Type B pancreatic cell (in vitro differentiated cells): ENCODE results near the gene PTPRM. TPM values are rescaled to one million over a fixed set of nuclear protein-coding genes. Genes with fewer than 3 reads are reported as not detected.

ENCODE experiments used
- DNase-seq: peaks from one replicate; pipeline ENCODE4 v3.0.0; 2021; ENCODE audit warnings: mixed read lengths; ENCODE audit not compliant: unreplicated experiment; ENCODE audit errors: extremely low spot score
- H3K27ac Mint-ChIP-seq: 2 replicates; pipeline ENCODE4 v1.8.0; 2021; ENCODE audit warnings: mild to moderate bottlenecking, mixed read lengths
- H3K27me3 Mint-ChIP-seq: 2 replicates; pipeline ENCODE4 v1.8.0; 2021; ENCODE audit warnings: mixed read lengths
- H3K36me3 Mint-ChIP-seq: 2 replicates; pipeline ENCODE4 v1.8.0; 2021; ENCODE audit warnings: mixed read lengths
- H3K4me1 Mint-ChIP-seq: one replicate; pipeline ENCODE4 v1.8.0; 2021; ENCODE audit warnings: mixed read lengths; ENCODE audit not compliant: unreplicated experiment
- H3K4me3 Mint-ChIP-seq: 2 replicates; pipeline ENCODE4 v1.8.0; 2021; ENCODE audit warnings: mild to moderate bottlenecking, mixed read lengths
- H3K9me3 Mint-ChIP-seq: 2 replicates; pipeline ENCODE4 v1.8.0; 2021; ENCODE audit warnings: mixed read lengths
- total RNA-seq: library from RNA; stranded (reverse); gene quantifications from 2 replicates; pipeline ENCODE4 v1.2.1, GENCODE V29; 2021; ENCODE audit warnings: low replicate concordance
- TF ChIP-seq, protein P1 (sequence below): fragments of 200-600 bp; sonication (generic); conservative IDR thresholded peaks from 2 replicates; pipeline ENCODE4 v1.5.0; 2021; ENCODE audit warnings: antibody characterized with exemption, mild to moderate bottlenecking

PTPRM gene
- total RNA-seq, 1 donor from 2014 or later, result 18.6 TPM

DNA sequence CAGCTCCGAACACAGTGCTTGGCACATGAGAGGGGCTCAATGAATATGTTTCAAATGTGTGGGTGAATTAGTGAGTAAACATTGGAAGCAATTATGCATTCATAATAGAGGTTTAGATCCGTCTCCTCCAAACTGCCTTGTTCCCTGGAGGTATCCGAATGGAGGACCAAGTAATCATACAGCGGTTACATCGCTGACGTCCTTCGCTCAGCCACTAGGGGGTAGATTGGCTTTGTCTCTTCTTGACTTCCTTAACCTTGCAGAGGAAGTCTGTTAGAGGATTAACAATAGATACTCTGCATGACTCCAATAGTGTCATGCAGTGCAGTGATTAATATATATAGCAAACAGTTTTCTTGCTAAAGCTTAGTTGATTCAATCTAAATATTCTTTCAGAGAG, 517.0 kb downstream of the PTPRM start:
- no peak overlapping the region for H3K4me3 Mint-ChIP-seq
- H3K9me3 Mint-ChIP-seq, result no peaks in the 10 kb centered on the region
- no peaks in the 10 kb centered on the region for H3K4me1 Mint-ChIP-seq
- peaks cover 3% of the 10 kb centered on the region for H3K36me3 Mint-ChIP-seq
- TF ChIP-seq, protein P1, sequence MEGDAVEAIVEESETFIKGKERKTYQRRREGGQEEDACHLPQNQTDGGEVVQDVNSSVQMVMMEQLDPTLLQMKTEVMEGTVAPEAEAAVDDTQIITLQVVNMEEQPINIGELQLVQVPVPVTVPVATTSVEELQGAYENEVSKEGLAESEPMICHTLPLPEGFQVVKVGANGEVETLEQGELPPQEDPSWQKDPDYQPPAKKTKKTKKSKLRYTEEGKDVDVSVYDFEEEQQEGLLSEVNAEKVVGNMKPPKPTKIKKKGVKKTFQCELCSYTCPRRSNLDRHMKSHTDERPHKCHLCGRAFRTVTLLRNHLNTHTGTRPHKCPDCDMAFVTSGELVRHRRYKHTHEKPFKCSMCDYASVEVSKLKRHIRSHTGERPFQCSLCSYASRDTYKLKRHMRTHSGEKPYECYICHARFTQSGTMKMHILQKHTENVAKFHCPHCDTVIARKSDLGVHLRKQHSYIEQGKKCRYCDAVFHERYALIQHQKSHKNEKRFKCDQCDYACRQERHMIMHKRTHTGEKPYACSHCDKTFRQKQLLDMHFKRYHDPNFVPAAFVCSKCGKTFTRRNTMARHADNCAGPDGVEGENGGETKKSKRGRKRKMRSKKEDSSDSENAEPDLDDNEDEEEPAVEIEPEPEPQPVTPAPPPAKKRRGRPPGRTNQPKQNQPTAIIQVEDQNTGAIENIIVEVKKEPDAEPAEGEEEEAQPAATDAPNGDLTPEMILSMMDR, result peak; percentile 78
- peaks cover 4% of the 10 kb centered on the region for H3K27me3 Mint-ChIP-seq
- no peak for DNase-seq
- H3K27ac Mint-ChIP-seq, result no peak overlapping the region

DNA sequence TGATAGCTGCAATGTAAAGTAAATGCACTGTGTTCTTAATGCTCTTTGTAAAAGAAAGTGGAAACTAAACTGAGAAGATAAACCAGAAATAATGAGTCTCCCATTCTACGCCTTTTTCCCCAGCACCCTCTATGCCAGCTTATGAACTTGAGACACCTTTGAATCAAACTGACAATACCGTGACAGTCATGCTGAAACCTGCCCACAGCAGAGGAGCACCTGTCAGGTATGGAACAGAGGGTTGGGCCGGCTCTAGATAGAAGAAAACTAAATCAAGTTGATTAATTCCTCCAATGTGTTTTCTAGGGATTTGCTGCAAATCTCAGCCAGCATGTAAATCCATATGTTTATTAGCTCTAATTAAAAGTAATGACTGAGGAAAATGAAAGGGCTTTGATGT, 521.5 kb downstream of the PTPRM start:
- H3K9me3 Mint-ChIP-seq, result no peaks in the 10 kb centered on the region
- H3K27ac Mint-ChIP-seq, result no peak overlapping the region
- peaks cover 3% of the 10 kb centered on the region for H3K36me3 Mint-ChIP-seq
- no peak for DNase-seq
- no peak overlapping the region for H3K4me3 Mint-ChIP-seq
- H3K4me1 Mint-ChIP-seq, result no peaks in the 10 kb centered on the region
- TF ChIP-seq, protein P1, result no peak
- no peaks in the 10 kb centered on the region for H3K27me3 Mint-ChIP-seq

DNA sequence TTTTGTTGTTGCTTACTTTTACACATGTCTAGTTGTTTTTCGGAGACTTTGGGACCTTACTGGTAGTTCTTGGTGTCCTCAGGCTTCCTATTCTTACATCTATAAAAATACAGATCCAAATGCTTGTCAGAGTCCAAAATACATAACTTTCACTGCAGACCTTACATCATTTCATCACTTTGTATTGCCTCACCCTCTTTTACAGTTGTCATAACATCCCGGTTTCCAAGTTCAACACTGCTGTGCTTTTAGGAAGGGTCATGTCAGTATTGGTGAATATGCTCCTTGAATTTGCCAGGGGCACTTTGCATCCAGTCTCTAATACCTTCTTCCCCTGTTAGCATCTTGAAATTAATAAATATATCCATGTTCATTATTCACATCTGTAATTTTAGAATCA, 523.9 kb downstream of the PTPRM start:
- TF ChIP-seq, protein P1, result no peak
- no peaks in the 10 kb centered on the region for H3K4me1 Mint-ChIP-seq
- peaks cover 3% of the 10 kb centered on the region for H3K36me3 Mint-ChIP-seq
- H3K4me3 Mint-ChIP-seq, result no peak overlapping the region
- no peak overlapping the region for H3K27ac Mint-ChIP-seq
- no peaks in the 10 kb centered on the region for H3K27me3 Mint-ChIP-seq
- no peak for DNase-seq
- H3K9me3 Mint-ChIP-seq, result no peaks in the 10 kb centered on the region

DNA sequence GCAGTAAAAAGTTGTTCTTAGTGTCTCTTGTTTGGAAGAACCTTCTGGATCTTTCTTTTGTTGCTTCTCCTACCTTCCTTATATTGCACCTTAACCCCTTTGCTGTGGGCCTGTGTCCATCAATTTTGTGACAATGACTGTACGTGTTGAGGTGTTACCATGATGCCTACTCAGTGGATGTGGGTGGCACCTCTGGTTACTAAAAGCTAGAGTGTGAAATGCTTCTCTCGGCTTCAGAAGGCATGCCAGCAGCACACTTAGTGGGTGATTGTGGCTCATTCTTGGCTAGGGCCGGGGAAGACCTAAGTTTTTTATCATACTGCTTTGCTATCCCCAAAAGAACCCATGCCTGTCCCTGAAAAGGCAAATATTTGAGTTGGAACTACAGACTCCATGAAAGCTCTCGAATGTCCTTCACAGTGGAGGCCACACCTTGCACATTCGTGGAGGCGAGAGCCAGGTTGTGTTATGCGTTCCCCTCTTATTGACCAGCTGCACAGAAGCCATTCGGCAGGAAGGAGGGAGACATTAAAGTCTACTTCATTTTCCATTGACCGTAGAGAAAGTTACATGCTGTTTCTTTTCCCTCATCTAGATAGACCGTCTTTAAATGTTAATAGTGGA, 528.9 kb downstream of the PTPRM start:
- no peak overlapping the region for H3K27ac Mint-ChIP-seq
- TF ChIP-seq, protein P1, result no peak

DNA sequence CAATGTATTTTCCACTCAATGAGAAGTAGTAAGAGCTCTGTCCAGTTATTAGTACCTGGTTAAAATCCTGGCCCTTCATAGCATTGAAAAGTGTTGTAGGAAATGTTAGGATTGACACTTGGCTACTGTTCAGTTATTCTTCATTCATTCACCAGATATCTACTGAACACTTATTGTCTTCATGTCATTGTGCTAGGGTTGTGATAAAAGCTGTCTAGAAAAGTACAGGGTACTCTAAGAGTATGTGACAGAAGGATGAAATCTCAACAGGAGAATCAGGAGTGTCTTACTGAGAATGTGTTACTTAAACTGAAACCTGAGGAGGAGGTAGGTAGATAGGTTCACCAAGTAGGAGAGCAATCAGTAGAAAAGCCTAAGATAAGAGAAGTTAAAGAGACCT, 530.3 kb downstream of the PTPRM start:
- Mint-ChIP-seq H3K4me3 (no peak overlapping the region), H3K9me3 (peaks cover 4% of the 10 kb centered on the region), H3K36me3 (no peaks in the 10 kb centered on the region), H3K27me3 (no peaks in the 10 kb centered on the region), H3K27ac (no peak overlapping the region), H3K4me1 (no peaks in the 10 kb centered on the region)
- DNase-seq, result no peak
- TF ChIP-seq, protein P1, result no peak

More for the DNA sequence above, 528.9 kb downstream of the PTPRM start:
- H3K4me3 Mint-ChIP-seq, result no peak overlapping the region
- DNase-seq, result no peak
- no peaks in the 10 kb centered on the region for H3K4me1 Mint-ChIP-seq
- peaks cover 4% of the 10 kb centered on the region for H3K9me3 Mint-ChIP-seq
- H3K27me3 Mint-ChIP-seq, result no peaks in the 10 kb centered on the region
- H3K36me3 Mint-ChIP-seq, result no peaks in the 10 kb centered on the region
